H9 (cell line): ENCODE results near the gene GALNT13. TPM values are rescaled to one million over a fixed set of nuclear protein-coding genes. Genes with fewer than 3 reads are reported as not detected.

Source experiments
- DNase-seq: peaks from one replicate; pipeline ENCODE4 v3.0.0-alpha.2; 2017
- H2AFZ ChIP-seq: one replicate; pipeline ENCODE4 v1.6.1; 2013; ENCODE audit warnings: mild to moderate bottlenecking, low read length, control low read depth, moderate library complexity
- H2AK5ac ChIP-seq: 2 replicates; pipeline ENCODE4 v1.6.1; 2013; ENCODE audit warnings: low read length, control low read depth, mixed read lengths; ENCODE audit not compliant: insufficient read length
- H2BK120ac ChIP-seq: one replicate; pipeline ENCODE4 v1.6.1; 2013; ENCODE audit warnings: low read depth, mild to moderate bottlenecking, low read length, control low read depth, inconsistent platforms; ENCODE audit not compliant: poor library complexity, severe bottlenecking
- H2BK12ac ChIP-seq: 2 replicates; pipeline ENCODE4 v1.6.1; 2013; ENCODE audit warnings: low read length, control low read depth, mixed read lengths, low read depth; ENCODE audit not compliant: insufficient read length
- H2BK15ac ChIP-seq: 2 replicates; pipeline ENCODE4 v1.6.1; 2013; ENCODE audit warnings: low read depth, low read length, control low read depth
- H2BK20ac ChIP-seq: one replicate; pipeline ENCODE4 v1.6.1; 2013; ENCODE audit warnings: low read depth, mild to moderate bottlenecking, low read length, control low read depth, inconsistent platforms; ENCODE audit not compliant: poor library complexity, severe bottlenecking
- H2BK5ac ChIP-seq: 2 replicates; pipeline ENCODE4 v1.6.1; 2013; ENCODE audit warnings: low read length, control low read depth, mixed read lengths; ENCODE audit not compliant: insufficient read length
- H3K14ac ChIP-seq: 2 replicates; pipeline ENCODE4 v1.6.1; 2013; ENCODE audit warnings: low read length, control low read depth; ENCODE audit not compliant: insufficient read depth
- H3K18ac ChIP-seq: 2 replicates; pipeline ENCODE4 v1.6.1; 2013; ENCODE audit warnings: low read depth, mild to moderate bottlenecking, mixed read lengths, low read length, control low read depth; ENCODE audit not compliant: insufficient read length
- H3K23ac ChIP-seq: 2 replicates; pipeline ENCODE4 v1.6.1; 2013; ENCODE audit warnings: low read length, control low read depth, mixed read lengths, low read depth; ENCODE audit not compliant: insufficient read length
- H3K23me2 ChIP-seq: 2 replicates; pipeline ENCODE4 v1.6.1; 2013; ENCODE audit warnings: low read depth, mild to moderate bottlenecking, mixed read lengths, low read length, control low read depth; ENCODE audit not compliant: insufficient read length, poor library complexity, severe bottlenecking
- H3K27ac ChIP-seq: 2 replicates; pipeline ENCODE4 v1.5.1; 2013; ENCODE audit warnings: low read length, control low read depth, mixed read lengths, low read depth; ENCODE audit not compliant: insufficient read length
- H3K27me3 ChIP-seq: 2 replicates; pipeline ENCODE4 v1.6.1; 2013; ENCODE audit warnings: low read length, control low read depth, inconsistent platforms; ENCODE audit not compliant: insufficient read depth
- H3K4ac ChIP-seq: 2 replicates; pipeline ENCODE4 v1.6.1; 2013; ENCODE audit warnings: low read depth, mild to moderate bottlenecking, control low read depth, inconsistent platforms, low read length, moderate library complexity
- H3K4me1 ChIP-seq: 2 replicates; pipeline ENCODE4 v1.6.1; 2013; ENCODE audit warnings: low read length, control low read depth, inconsistent platforms; ENCODE audit not compliant: insufficient read depth
- H3K4me2 ChIP-seq: 2 replicates; pipeline ENCODE4 v1.6.1; 2013; ENCODE audit warnings: low read length, control low read depth, mixed read lengths; ENCODE audit not compliant: insufficient read length, insufficient read depth
- H3K56ac ChIP-seq: 2 replicates; pipeline ENCODE4 v1.6.1; 2013; ENCODE audit warnings: low read depth, mild to moderate bottlenecking, mixed read lengths, low read length, control low read depth; ENCODE audit not compliant: insufficient read length
- H3K79me1 ChIP-seq: 2 replicates; pipeline ENCODE4 v1.6.1; 2013; ENCODE audit warnings: low read depth, mild to moderate bottlenecking, moderate library complexity, low read length, control low read depth, inconsistent platforms; ENCODE audit not compliant: insufficient read depth, poor library complexity, severe bottlenecking
- H3K79me2 ChIP-seq: 2 replicates; pipeline ENCODE4 v1.6.1; 2013; ENCODE audit warnings: low read length, control low read depth, inconsistent platforms; ENCODE audit not compliant: insufficient read depth
- H3K9ac ChIP-seq: 2 replicates; pipeline ENCODE4 v1.6.1; 2013; ENCODE audit warnings: low read length, control low read depth, mixed read lengths; ENCODE audit not compliant: insufficient read length; ENCODE audit errors: extremely low read depth
- H3K9me3 ChIP-seq: one replicate; pipeline ENCODE4 v1.6.1; 2013; ENCODE audit warnings: low read depth, low read length, inconsistent platforms; ENCODE audit not compliant: control insufficient read depth
- H3T11ph ChIP-seq: one replicate; pipeline ENCODE4 v1.6.1; 2013; ENCODE audit warnings: mild to moderate bottlenecking, low read length, control low read depth, inconsistent platforms
- H4K20me1 ChIP-seq: one replicate; pipeline ENCODE4 v1.6.1; 2013; ENCODE audit not compliant: control insufficient read depth, insufficient read length, insufficient read depth
- H4K5ac ChIP-seq: 2 replicates; pipeline ENCODE4 v1.6.1; 2013; ENCODE audit warnings: low read depth, mild to moderate bottlenecking, mixed read lengths, low read length, control low read depth; ENCODE audit not compliant: insufficient read length
- H4K8ac ChIP-seq: replicated peaks from 2 replicates; pipeline ENCODE4 v1.6.1; 2013; ENCODE audit warnings: low read length, control low read depth, mixed read lengths, low read depth; ENCODE audit not compliant: insufficient read length
- H4K91ac ChIP-seq: 2 replicates; pipeline ENCODE4 v1.6.1; 2013; ENCODE audit warnings: low read depth, mild to moderate bottlenecking, moderate library complexity, mixed read lengths, low read length, control low read depth; ENCODE audit not compliant: insufficient read length
- H3K27ac Mint-ChIP-seq, 3 experiments: 2 replicates in 2 of 3; 3 replicates in 1 of 3; pipeline ENCODE4 v1.8.0; 2020 to 2021; ENCODE audit warnings: mixed read lengths in 3 of 3, mild to moderate bottlenecking in 1 of 3, moderate library complexity in 1 of 3
- H3K27me3 Mint-ChIP-seq: 2 replicates; pipeline ENCODE4 v1.8.0; 2021; ENCODE audit warnings: low read depth, mild to moderate bottlenecking, moderate library complexity, mixed read lengths
- H3K36me3 Mint-ChIP-seq, 3 experiments: 2 replicates in 2 of 3; 3 replicates in 1 of 3; pipeline ENCODE4 v1.8.0; 2020 to 2021; ENCODE audit warnings: low read depth in 3 of 3, mixed read lengths in 3 of 3; ENCODE audit not compliant: insufficient read depth in 1 of 3
- H3K4me1 Mint-ChIP-seq, 2 experiments: 2 replicates each; pipeline ENCODE4 v1.8.0; 2020; ENCODE audit warnings: mixed read lengths in 2 of 2
- H3K4me3 Mint-ChIP-seq, 2 experiments: 2 replicates in 1 of 2; 3 replicates in 1 of 2; pipeline ENCODE4 v1.8.0; 2020 to 2021; ENCODE audit warnings: mild to moderate bottlenecking in 2 of 2, mixed read lengths in 2 of 2, moderate library complexity in 1 of 2
- H3K9me3 Mint-ChIP-seq, 2 experiments: 2 replicates in 1 of 2; 3 replicates in 1 of 2; pipeline ENCODE4 v1.8.0; 2020; ENCODE audit warnings: mild to moderate bottlenecking in 2 of 2, mixed read lengths in 2 of 2, moderate library complexity in 1 of 2
- CTCF ChIP-seq: fragments of 200-600 bp; sonication (generic); conservative IDR thresholded peaks from 3 replicates; pipeline ENCODE4 v1.8.0; 2021; ENCODE audit warnings: antibody characterized with exemption, mild to moderate bottlenecking
- whole genome bisulfite sequencing: extraction: QIAGEN DNeasy Blood & Tissue Kit; methylation state at CpG from one replicate; pipeline ENCODE4 v1.1.7; 2013; ENCODE audit warnings: missing lambda C conversion rate, low lambda C conversion rate, mixed read lengths; ENCODE audit not compliant: insufficient read length; ENCODE audit errors: extremely low coverage; 5-methylcytosine and 5-hydroxymethylcytosine counted together
- total RNA-seq: library from RNA; stranded (reverse); gene quantifications from 2 replicates; pipeline ENCODE4 v1.2.1, GENCODE V29; 2021

The GALNT13 gene
- total RNA-seq, 1 experiment from 2014 or later, result 6.6 TPM

- Histone ChIP-seq H2BK20ac (no peak overlapping the region), H3K9ac (no peak overlapping the region), H3K27ac (no peak overlapping the region), H3K4ac (no peak overlapping the region), H2AFZ (no peak overlapping the region), H2BK120ac (no peak overlapping the region), H3K79me2 (no peaks in the 10 kb centered on the region), H3K4me1 (no peaks in the 10 kb centered on the region), H3K9me3 (no peaks in the 10 kb centered on the region), H3K56ac (no peak overlapping the region), H3K18ac (no peak overlapping the region), H3T11ph (no peak overlapping the region), H2BK12ac (no peak overlapping the region), H3K79me1 (no peaks in the 10 kb centered on the region), H4K91ac (no peak overlapping the region), H3K23ac (no peak overlapping the region), H4K20me1 (no peaks in the 10 kb centered on the region), H2BK15ac (no peak overlapping the region), H3K14ac (no peak overlapping the region), H4K8ac (no peak overlapping the region), H3K23me2 (no peaks in the 10 kb centered on the region), H2AK5ac (no peak overlapping the region), H3K27me3 (no peaks in the 10 kb centered on the region; the same call in 1 of the 2 replicates), H2BK5ac (no peak overlapping the region), H3K4me2 (no peak overlapping the region), H4K5ac (no peak overlapping the region)
- H3K4me1 Mint-ChIP-seq, result peaks cover 22 to 24% of the 10 kb centered on the region in 2 experiments
- no peak overlapping the region for H3K4me3 Mint-ChIP-seq
- H3K27me3 Mint-ChIP-seq, result no peaks in the 10 kb centered on the region
- H3K9me3 Mint-ChIP-seq, result no peaks in the 10 kb centered on the region
- H3K36me3 Mint-ChIP-seq, result no peaks in the 10 kb centered on the region
- DNase-seq, result no peak
- no peak overlapping the region for H3K27ac Mint-ChIP-seq
- no CpG with 5 or more reads among the region's 1 CpG for WGBS
- TF ChIP-seq CTCF, result no peak
Measured at GRCh38 chr2:154223726-154224125, 352.0 kb downstream of the GALNT13 start.
